ENCODE data around the gene CLRN2.

Gene CLRN2

DNA sequence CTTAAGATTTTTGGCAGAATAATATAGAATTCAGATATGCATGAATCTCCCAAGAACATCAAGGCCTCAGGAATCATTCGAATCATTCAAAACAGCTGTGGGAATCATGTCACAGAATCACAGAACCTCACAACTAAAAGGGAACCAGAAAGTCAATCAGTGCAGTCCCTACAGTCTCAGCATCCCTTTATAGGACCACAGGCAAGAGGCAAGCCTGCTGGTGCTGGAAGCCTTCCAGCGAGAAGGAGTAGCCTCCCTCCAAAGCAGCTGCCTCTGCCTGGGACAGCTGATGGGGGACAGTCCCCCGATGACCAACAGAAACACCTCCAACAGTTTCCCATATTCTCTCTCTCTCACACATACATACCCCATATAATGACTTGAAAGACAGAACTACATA lies 23.8 kb upstream of the CLRN2 start:
- Histone ChIP-seq H3K9me3 (ENCODE audit: control insufficient read depth, insufficient read depth, low read depth, low read length) (no peaks in the 10 kb centered on the region), H3K4me1 (ENCODE audit: control insufficient read depth, insufficient read depth, low read length) (no peaks in the 10 kb centered on the region), H3K27ac (ENCODE audit: extremely low read depth, low read depth, low read length) (no peak overlapping the region), H3K4me3 (ENCODE audit: low read depth, low read length) (no peak overlapping the region), H3K36me3 (ENCODE audit: control insufficient read depth in 2 of 2, insufficient read depth in 1 of 2, low read length in 2 of 2) (peaks cover 0 to 47% of the 10 kb centered on the region in 2 experiments; a peak in 1 of 3 replicates)
- ChIA-PET POLR2A (no interaction called here), CTCF (no interaction called here)
- no peak for TF ChIP-seq ZNF169 (tag by site-specific recombination; IDR thresholded peaks at IDR 0.05)
- TF ChIP-seq ZNF510 (tag by site-specific recombination; IDR thresholded peaks at IDR 0.05; ENCODE audit: insufficient replicate concordance), result no peak
- TF ChIP-seq BCL11A (tag by site-specific recombination; IDR thresholded peaks at IDR 0.05; ENCODE audit: low read depth), result no peak
- no peak for TF ChIP-seq ZSCAN16 (tag by site-specific recombination; IDR thresholded peaks at IDR 0.05)
- no peak for TF ChIP-seq OSR2 (tag by site-specific recombination; IDR thresholded peaks at IDR 0.05)
- TF ChIP-seq, protein P1, sequence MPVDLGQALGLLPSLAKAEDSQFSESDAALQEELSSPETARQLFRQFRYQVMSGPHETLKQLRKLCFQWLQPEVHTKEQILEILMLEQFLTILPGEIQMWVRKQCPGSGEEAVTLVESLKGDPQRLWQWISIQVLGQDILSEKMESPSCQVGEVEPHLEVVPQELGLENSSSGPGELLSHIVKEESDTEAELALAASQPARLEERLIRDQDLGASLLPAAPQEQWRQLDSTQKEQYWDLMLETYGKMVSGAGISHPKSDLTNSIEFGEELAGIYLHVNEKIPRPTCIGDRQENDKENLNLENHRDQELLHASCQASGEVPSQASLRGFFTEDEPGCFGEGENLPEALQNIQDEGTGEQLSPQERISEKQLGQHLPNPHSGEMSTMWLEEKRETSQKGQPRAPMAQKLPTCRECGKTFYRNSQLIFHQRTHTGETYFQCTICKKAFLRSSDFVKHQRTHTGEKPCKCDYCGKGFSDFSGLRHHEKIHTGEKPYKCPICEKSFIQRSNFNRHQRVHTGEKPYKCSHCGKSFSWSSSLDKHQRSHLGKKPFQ (tag by site-specific recombination; IDR thresholded peaks at IDR 0.05), result no peak
- TF ChIP-seq, protein P2, sequence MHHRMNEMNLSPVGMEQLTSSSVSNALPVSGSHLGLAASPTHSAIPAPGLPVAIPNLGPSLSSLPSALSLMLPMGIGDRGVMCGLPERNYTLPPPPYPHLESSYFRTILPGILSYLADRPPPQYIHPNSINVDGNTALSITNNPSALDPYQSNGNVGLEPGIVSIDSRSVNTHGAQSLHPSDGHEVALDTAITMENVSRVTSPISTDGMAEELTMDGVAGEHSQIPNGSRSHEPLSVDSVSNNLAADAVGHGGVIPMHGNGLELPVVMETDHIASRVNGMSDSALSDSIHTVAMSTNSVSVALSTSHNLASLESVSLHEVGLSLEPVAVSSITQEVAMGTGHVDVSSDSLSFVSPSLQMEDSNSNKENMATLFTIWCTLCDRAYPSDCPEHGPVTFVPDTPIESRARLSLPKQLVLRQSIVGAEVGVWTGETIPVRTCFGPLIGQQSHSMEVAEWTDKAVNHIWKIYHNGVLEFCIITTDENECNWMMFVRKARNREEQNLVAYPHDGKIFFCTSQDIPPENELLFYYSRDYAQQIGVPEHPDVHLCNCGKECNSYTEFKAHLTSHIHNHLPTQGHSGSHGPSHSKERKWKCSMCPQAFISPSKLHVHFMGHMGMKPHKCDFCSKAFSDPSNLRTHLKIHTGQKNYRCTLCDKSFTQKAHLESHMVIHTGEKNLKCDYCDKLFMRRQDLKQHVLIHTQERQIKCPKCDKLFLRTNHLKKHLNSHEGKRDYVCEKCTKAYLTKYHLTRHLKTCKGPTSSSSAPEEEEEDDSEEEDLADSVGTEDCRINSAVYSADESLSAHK (tag by site-specific recombination; IDR thresholded peaks at IDR 0.05), result no peak
- no peak for TF ChIP-seq SETDB1 (IDR thresholded peaks at IDR 0.05; ENCODE audit: insufficient read length, low read length)
- TF ChIP-seq ZFP37 (tag by site-specific recombination; IDR thresholded peaks at IDR 0.05), result no peak
- TF ChIP-seq EGR2 (tag by site-specific recombination; IDR thresholded peaks at IDR 0.05; ENCODE audit: low read depth), result no peak
- TF ChIP-seq ZNF155 (tag by site-specific recombination; IDR thresholded peaks at IDR 0.05), result no peak
- TF ChIP-seq ZNF404 (tag by site-specific recombination; IDR thresholded peaks at IDR 0.05), result no peak
- TF ChIP-seq ZNF629 (tag by site-specific recombination; IDR thresholded peaks at IDR 0.05), result no peak
- TF ChIP-seq, protein P3, sequence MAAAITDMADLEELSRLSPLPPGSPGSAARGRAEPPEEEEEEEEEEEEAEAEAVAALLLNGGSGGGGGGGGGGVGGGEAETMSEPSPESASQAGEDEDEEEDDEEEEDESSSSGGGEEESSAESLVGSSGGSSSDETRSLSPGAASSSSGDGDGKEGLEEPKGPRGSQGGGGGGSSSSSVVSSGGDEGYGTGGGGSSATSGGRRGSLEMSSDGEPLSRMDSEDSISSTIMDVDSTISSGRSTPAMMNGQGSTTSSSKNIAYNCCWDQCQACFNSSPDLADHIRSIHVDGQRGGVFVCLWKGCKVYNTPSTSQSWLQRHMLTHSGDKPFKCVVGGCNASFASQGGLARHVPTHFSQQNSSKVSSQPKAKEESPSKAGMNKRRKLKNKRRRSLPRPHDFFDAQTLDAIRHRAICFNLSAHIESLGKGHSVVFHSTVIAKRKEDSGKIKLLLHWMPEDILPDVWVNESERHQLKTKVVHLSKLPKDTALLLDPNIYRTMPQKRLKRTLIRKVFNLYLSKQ (tag by site-specific recombination; IDR thresholded peaks at IDR 0.05; ENCODE audit: borderline replicate concordance), result no peak

DNA sequence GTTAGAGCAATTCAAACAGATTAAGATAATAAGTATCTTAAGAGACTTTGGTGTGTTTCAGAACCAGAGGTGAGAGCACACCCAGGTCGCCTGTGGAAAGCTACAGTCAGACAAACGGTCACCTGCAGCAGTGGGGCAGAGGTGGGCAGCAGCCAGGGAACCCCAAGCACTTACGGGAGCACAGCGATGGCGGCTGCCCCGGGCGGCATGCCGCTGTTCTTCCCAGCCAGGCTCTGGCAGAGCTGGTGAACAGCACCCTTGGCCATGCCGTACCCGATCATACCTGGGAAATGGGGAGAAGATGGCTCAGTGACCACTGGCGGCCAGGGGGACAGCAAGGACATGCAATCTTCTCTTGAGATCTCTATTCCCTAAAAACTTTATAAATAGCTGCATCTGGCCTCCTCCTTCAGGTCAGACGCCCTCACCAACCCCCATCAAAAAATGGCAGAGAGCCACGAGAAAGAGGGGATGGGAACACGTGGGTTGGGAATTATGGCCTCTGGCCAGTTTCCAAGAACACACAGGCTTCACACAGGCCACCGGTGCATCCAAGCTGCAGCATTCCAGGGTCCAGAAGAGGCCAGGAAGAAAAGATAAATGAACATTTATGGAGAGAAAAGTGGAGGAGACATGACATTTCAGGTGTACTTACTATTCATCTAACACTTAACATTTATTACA lies 22.8 kb upstream of the CLRN2 start:
- no peak overlapping the region for H3K4me3 ChIP-seq (ENCODE audit: low read depth, low read length)
- H3K9me3 ChIP-seq (ENCODE audit: control insufficient read depth, insufficient read depth, low read depth, low read length), result no peaks in the 10 kb centered on the region
- TF ChIP-seq ZNF677 (tag by site-specific recombination; IDR thresholded peaks at IDR 0.05), result no peak
- no peak for TF ChIP-seq ZBTB8A (tag by site-specific recombination; IDR thresholded peaks at IDR 0.05)
- no peak for TF ChIP-seq ZNF169 (tag by site-specific recombination; IDR thresholded peaks at IDR 0.05)
- TF ChIP-seq SP2 (tag by site-specific recombination; IDR thresholded peaks at IDR 0.05), result no peak
- TF ChIP-seq ZFHX2 (tag by site-specific recombination; conservative IDR thresholded peaks at IDR 0.05), result peak; percentile 50
- no peak for TF ChIP-seq ZNF624 (tag by site-specific recombination; IDR thresholded peaks at IDR 0.05)
- TF ChIP-seq MEIS1 (CRISPR knock-in tag; IDR thresholded peaks at IDR 0.05; ENCODE audit: borderline replicate concordance), result no peak
- TF ChIP-seq ZNF585B (tag by site-specific recombination; IDR thresholded peaks at IDR 0.05), result no peak
- TF ChIP-seq ZNF785 (tag by site-specific recombination; IDR thresholded peaks at IDR 0.05), result no peak
- TF ChIP-seq HOXC10 (CRISPR knock-in tag; IDR thresholded peaks at IDR 0.05), result no peak
- TF ChIP-seq ZNF324 (tag by site-specific recombination; IDR thresholded peaks at IDR 0.05), result no peak
- TF ChIP-seq, protein P4, sequence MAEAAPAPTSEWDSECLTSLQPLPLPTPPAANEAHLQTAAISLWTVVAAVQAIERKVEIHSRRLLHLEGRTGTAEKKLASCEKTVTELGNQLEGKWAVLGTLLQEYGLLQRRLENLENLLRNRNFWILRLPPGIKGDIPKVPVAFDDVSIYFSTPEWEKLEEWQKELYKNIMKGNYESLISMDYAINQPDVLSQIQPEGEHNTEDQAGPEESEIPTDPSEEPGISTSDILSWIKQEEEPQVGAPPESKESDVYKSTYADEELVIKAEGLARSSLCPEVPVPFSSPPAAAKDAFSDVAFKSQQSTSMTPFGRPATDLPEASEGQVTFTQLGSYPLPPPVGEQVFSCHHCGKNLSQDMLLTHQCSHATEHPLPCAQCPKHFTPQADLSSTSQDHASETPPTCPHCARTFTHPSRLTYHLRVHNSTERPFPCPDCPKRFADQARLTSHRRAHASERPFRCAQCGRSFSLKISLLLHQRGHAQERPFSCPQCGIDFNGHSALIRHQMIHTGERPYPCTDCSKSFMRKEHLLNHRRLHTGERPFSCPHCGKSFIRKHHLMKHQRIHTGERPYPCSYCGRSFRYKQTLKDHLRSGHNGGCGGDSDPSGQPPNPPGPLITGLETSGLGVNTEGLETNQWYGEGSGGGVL (tag by site-specific recombination; IDR thresholded peaks at IDR 0.05), result no peak
- no peak for TF ChIP-seq ZFP69B (tag by site-specific recombination; IDR thresholded peaks at IDR 0.05)
- TF ChIP-seq EGR2 (tag by site-specific recombination; IDR thresholded peaks at IDR 0.05; ENCODE audit: low read depth), result 0 out of 2 replicates have a peak, but pooled peaks have one; percentile 48
- TF ChIP-seq HOXA7 (CRISPR knock-in tag; IDR thresholded peaks at IDR 0.05; ENCODE audit: borderline replicate concordance), result no peak
- TF ChIP-seq ZNF560 (tag by site-specific recombination; IDR thresholded peaks at IDR 0.05; ENCODE audit: borderline replicate concordance), result no peak
- TF ChIP-seq ZNF404 (tag by site-specific recombination; IDR thresholded peaks at IDR 0.05), result no peak
- TF ChIP-seq ZNF830 (tag by site-specific recombination; IDR thresholded peaks at IDR 0.05; ENCODE audit: low read depth), result no peak
- CTCF ChIA-PET, result no interaction called here
- H3K4me1 ChIP-seq (ENCODE audit: control insufficient read depth, insufficient read depth, low read length), result no peaks in the 10 kb centered on the region
- POLR2A ChIA-PET, result interaction anchor here (0.6 kb wide), 1 partner anchor 39 kb away, joined by 5 read pairs; no protein-coding TSS in a partner anchor
- H3K36me3 ChIP-seq (ENCODE audit: control insufficient read depth in 2 of 2, insufficient read depth in 1 of 2, low read length in 2 of 2), result peaks cover 0 to 43% of the 10 kb centered on the region in 2 experiments; a peak in 1 of 3 replicates
- no peak overlapping the region for H3K27ac ChIP-seq (ENCODE audit: extremely low read depth, low read depth, low read length)
